HG03442 (cell line): ENCODE data around the gene PIP5KL1.

Source experiments
- ATAC-seq: cut with Tn5 transposase; IDR thresholded peaks from one replicate; pipeline ENCODE4 v1.9.1; 2021; ENCODE audit warnings: mild to moderate bottlenecking, moderate library complexity; ENCODE audit not compliant: unreplicated experiment

The PIP5KL1 gene

DNA sequence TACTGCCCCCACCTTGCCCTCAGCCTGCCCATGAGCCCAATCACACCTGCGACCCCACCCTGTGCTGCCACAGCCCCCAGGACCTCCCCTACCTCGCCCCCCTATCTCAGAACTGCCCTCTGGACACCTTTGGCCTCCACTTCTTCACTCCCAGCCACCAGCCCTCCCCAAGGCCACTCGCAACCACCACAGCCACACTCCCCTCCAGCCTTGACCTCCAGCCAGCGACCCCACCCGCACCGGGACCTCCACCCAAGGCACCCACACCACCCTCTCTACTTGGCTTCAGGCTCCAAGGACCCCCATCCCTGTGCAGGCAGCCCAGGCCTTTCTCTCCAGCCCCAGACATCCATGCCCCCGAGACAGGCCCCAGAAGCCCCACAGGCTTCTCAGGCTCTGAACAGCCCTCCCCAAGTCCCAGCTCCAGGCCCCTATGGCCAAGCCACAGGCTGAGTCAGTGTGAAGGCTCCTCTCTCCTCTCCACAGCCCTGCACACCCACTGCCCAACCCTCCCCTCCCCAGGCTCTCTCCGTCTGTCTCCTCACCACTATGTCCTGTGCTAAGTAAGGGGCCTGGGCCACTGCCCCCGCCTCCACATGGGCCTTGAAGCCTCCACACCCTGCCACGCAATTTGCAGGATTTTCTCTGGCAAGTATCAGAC is 55.1 kb downstream of the PIP5KL1 start:
- no peak for ATAC-seq

DNA sequence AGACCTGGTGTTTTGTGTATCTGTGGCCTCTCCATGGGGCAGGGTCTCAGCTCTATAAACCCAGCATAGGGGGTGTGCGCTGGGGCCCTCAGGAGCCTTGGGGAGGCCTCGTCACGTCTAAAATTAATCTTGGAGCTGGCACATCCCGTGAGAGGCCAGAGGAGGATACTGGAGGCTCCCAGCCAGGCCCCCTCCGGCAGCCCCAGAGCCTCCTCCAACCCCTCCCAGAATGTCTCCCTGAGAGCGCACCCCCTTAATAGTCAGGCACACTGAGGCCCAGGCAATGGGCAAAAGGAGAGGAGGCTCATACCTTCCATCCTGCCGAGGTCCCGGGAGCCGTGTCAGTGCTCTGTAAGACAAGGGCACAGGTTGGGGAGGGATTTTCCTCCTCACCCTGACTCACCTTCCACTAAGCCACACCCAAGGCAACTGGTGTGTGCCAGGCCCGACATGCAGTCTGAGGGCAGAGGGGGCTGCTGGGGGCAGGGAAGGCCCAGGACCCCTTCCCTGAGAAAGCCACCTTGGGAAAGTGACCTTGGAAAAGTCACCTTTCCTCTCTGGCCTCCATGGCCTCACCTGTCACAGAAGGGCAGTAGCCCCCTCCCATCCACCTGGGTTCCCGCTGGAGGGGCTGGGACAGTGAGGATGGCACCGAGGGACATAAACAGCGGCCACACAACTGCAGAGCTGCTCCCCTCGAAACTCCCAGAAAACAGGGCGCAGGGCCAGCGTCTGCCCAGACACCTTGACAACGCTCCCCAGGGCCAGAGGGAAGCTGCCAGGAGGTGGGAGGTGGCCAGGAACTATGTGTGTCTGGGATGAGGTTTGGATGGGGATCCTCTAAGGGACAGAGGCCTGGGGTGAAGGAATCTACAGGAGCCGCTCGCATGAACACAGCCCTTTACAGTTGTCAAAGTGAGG is 56.0 kb downstream of the PIP5KL1 start:
- ATAC-seq, result no peak

- no peak for ATAC-seq
These were observed 56.7 kb downstream of the PIP5KL1 start for GRCh38 chr9:127873886-127874285.

- no peak for ATAC-seq
These were observed 57.3 kb downstream of the PIP5KL1 start for GRCh38 chr9:127873223-127873691.

DNA sequence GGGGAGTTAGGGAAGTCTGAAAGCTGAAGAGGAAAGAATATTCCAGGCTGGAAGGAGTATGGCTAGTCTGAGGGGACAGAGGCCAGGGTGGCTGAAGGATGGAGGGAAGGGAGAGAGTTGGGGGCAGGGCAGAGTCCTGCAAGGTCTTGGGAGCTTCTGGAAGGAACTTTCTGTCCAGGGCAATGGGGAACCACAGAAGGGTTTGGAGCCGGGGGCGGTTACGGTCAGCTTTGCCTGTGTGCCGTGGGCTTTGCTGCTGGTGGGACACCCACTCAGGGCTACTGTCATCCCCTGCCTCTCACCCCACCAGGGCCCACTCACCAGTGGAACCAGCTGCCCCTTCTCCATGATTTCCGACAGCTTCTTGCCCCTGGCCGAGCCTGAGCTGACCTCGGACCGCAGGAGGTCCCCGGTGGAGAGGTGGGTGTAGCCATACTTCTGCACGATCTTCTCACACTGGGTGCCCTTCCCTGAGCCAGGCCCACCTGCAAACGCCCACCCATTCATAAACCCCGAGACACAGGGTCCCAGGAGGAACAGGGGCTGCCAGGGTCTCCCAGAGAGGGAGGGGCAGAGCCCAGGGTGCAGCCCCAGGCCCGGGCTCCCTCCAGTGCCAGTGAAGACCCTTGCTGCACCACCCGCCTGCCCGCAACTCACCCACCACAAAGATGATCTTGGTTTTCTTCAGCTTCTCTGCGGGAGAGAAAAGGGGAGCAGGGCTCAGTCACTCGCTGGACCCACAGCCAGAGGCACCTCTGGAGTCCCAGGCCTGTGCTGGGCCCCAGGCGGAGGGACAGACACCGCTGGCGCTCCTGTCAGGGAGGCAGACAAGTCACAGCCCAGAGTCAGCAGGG is 58.0 kb downstream of the PIP5KL1 start:
- ATAC-seq, result no peak

GRCh38 chr9:127871531-127871930 is 59.0 kb downstream of the PIP5KL1 start:
- ATAC-seq, result no peak

GRCh38 chr9:127870887-127871286 is 59.7 kb downstream of the PIP5KL1 start:
- no peak for ATAC-seq
